Gastroesophageal sphincter (tissue), 3 donors: ENCODE results near the gene ZSWIM5.

ENCODE experiments used
- CTCF ChIP-seq, 4 experiments: fragments of 200-600 bp in 2 of 4; fragments of 450-650 bp in 2 of 4; sonication (generic) in 1 of 4; IDR thresholded peaks; one replicate each; pipeline ENCODE4 v1.5.1; 2017 to 2019; ENCODE audit warnings: antibody characterized with exemption in 4 of 4, mild to moderate bottlenecking in 2 of 4, moderate library complexity in 2 of 4
- POLR2A ChIP-seq, 2 donors: fragments of 450-650 bp; IDR thresholded peaks; one replicate each; pipeline ENCODE4 v1.6.1; 2017; ENCODE audit warnings: antibody characterized with exemption in 2 of 2, mild to moderate bottlenecking in 2 of 2, moderate library complexity in 1 of 2
- POLR2AphosphoS5 ChIP-seq: sonication (generic); formaldehyde crosslinking; IDR thresholded peaks from one replicate; pipeline ENCODE4 v1.6.1; 2017; ENCODE audit warnings: antibody characterized with exemption

GRCh38 chr1:45084562-45084961 is 121.8 kb downstream of the ZSWIM5 start:
- TF ChIP-seq CTCF (IDR thresholded peaks at IDR 0.05) (no peak), POLR2AphosphoS5 (no peak), POLR2A (IDR thresholded peaks at IDR 0.05) (no peak)
